Measurements from ENCODE around the gene COMMD4. TPM values are rescaled to one million over a fixed set of nuclear protein-coding genes. Genes with fewer than 3 reads are reported as not detected.

COMMD4 gene
- total RNA-seq, 2 donors from 2014 or later = 153 to 156 TPM

Small RNA genes within 50 kb of the gene (microRNA-seq; reads per million reads assigned to microRNA genes)
- not detected for gene MIR631 (ENCODE audit: borderline microRNAs expressed)

Other genes with a start within 250 kb of the COMMD4 start
- 10 to 100 TPM; 19.0 to 22.2 TPM for gene C15orf39, start 134.2 kb upstream of the COMMD4 start, total RNA-seq
- not detected for gene GOLGA6C, start 77.7 kb upstream of the COMMD4 start, total RNA-seq
- under 1 TPM; 0.11 to 0.24 TPM for gene GOLGA6D, start 53.2 kb upstream of the COMMD4 start, total RNA-seq
- 10 to 100 TPM; 20.2 to 25.7 TPM for gene NEIL1, start 11.0 kb downstream of the COMMD4 start, total RNA-seq
- 100 to 1,000 TPM; 150 to 224 TPM for gene MAN2C1, start 32.5 kb downstream of the COMMD4 start, total RNA-seq
- 100 to 1,000 TPM; 119 to 123 TPM for gene SIN3A, start 115.6 kb downstream of the COMMD4 start, total RNA-seq
- 10 to 100 TPM; 49.1 to 53.5 TPM for gene PTPN9, start 243.3 kb downstream of the COMMD4 start, total RNA-seq